Pancreas (tissue), 10 donors: Measurements from ENCODE around the gene TOR1AIP2. TPM values are rescaled to one million over a fixed set of nuclear protein-coding genes. Genes with fewer than 3 reads are reported as not detected.

Experiments
- ATAC-seq, 4 donors: fragments of 200-7000 bp; cut with Tn5 transposase; one replicate each; pipeline versions ENCODE4 v1.8.0 to v1.9.1; 2020; ENCODE audit warnings: mild to moderate bottlenecking in 4 of 4, moderate library complexity in 4 of 4
- DNase-seq, 6 donors: peaks; one replicate each; pipeline ENCODE4 v3.0.0-alpha.2; 2020
- FAIRE-seq: peaks from 2 replicates; lab custom pipeline; 2012; peaks lifted over from hg19 to GRCh38; lab: Jason Lieb, UNC
- H3K27ac ChIP-seq, 4 donors: fragments of 200-600 bp; sonication (generic); 1 replicate in 3 of 4; 2 replicates in 1 of 4; pipeline versions ENCODE4 v1.5.0 to v1.8.0; 2020
- H3K27me3 ChIP-seq, 4 donors: fragments of 200-600 bp; one replicate each; pipeline ENCODE4 v1.8.0; 2021
- H3K36me3 ChIP-seq, 3 donors: fragments of 200-600 bp; sonication (generic) in 1 of 3; one replicate each; pipeline versions ENCODE4 v1.5.0 to v1.8.0; 2020 to 2021
- H3K4me1 ChIP-seq, 3 donors: fragments of 200-600 bp; one replicate each; pipeline ENCODE4 v1.8.0; 2021
- H3K4me3 ChIP-seq, 4 donors: fragments of 200-600 bp; sonication (generic) in 2 of 4; one replicate each; pipeline versions ENCODE4 v1.5.0 to v1.8.0; 2020 to 2021
- H3K9me3 ChIP-seq, 4 donors: fragments of 200-600 bp; one replicate each; pipeline ENCODE4 v1.8.0; 2021
- WGBS, 2 donors: extraction: QIAGEN DNeasy Blood & Tissue Kit; methylation state at CpG; one replicate each; pipeline ENCODE4 v1.1.7; 2013; 5-methylcytosine and 5-hydroxymethylcytosine counted together
- intact Hi-C, 3 donors: fragments of 100-400 bp; cut with DNase I; formaldehyde crosslinking; loops; one replicate each; pipeline versions ENCODE4 v1.11.1 to v1.14.2; 2022
- polyA plus RNA-seq, 2 donors: library from polyadenylated mRNA; stranded (reverse); fragments of 200-250 nt; gene quantifications; one replicate each; pipeline ENCODE4 v1.2.3, GENCODE V29; 2013
- total RNA-seq, 6 donors: library from RNA; stranded (reverse); fragmentation: NEBNext Ultra II Directional in 4 of 6; extraction: Animal tissue kit (Norgen Biotek cat#: 25700) in 4 of 6; gene quantifications; one replicate each; pipeline versions ENCODE4 v1.2.1 to v1.2.4, GENCODE V29; 2021 to 2023
- TF ChIP-seq, protein P1 (sequence below), 4 donors: fragments of 200-600 bp; sonication (generic) in 3 of 4; IDR thresholded peaks; one replicate each; pipeline versions ENCODE4 v1.5.0 to v1.8.0; 2021; ENCODE audit warnings: antibody characterized with exemption in 4 of 4
- donor health status: healthy with polysubstance abuse.
- donor health status: DM: no; HTN: no; CAD: no; lungs with moderate emphysema.
- donor health status: DM: no; HTN: no; CAD: no.
- donor health status: control.
- donor health status: control.
- donor health status: Bipolar disorder and iron deficiency.
- donor health status: DM: yes; HTN: yes; CAD: no.
- donor health status: DM: no; HTN: no; CAD: no.
- donor health status: DM: no; HTN: no; CAD: no.
- donor health status: DM: yes; HTN: yes; CAD: no.

TOR1AIP2 gene
- total and polyA plus RNA-seq, 8 donors = 9.7 to 69.4 (median 33.6) TPM

GRCh38 chr1:179883745-179884138 is 6.1 kb upstream of the TOR1AIP2 start:
- FAIRE-seq (no peak), DNase-seq (no peak), ATAC-seq (no peak)
- H3K27ac ChIP-seq = peak overlapping the region in 2 of 4 donors; percentile 99 to 100
- intact Hi-C loops = no loop called here
- peak overlapping the region; percentile 61 to 85 (median 76) for H3K4me3 ChIP-seq
- WGBS, 2 donors = 12 to 24% methylated on average over 4 of the region's 4 CpGs
- H3K4me1 ChIP-seq = peaks cover 10 to 45% (median 30%) of the 10 kb centered on the region in 3 donors
- TF ChIP-seq, protein P1, sequence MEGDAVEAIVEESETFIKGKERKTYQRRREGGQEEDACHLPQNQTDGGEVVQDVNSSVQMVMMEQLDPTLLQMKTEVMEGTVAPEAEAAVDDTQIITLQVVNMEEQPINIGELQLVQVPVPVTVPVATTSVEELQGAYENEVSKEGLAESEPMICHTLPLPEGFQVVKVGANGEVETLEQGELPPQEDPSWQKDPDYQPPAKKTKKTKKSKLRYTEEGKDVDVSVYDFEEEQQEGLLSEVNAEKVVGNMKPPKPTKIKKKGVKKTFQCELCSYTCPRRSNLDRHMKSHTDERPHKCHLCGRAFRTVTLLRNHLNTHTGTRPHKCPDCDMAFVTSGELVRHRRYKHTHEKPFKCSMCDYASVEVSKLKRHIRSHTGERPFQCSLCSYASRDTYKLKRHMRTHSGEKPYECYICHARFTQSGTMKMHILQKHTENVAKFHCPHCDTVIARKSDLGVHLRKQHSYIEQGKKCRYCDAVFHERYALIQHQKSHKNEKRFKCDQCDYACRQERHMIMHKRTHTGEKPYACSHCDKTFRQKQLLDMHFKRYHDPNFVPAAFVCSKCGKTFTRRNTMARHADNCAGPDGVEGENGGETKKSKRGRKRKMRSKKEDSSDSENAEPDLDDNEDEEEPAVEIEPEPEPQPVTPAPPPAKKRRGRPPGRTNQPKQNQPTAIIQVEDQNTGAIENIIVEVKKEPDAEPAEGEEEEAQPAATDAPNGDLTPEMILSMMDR (IDR thresholded peaks at IDR 0.05) = no peak
- no peaks in the 10 kb centered on the region for H3K9me3 ChIP-seq
- H3K27me3 ChIP-seq = no peaks in the 10 kb centered on the region
- peaks cover 0 to 11% (median 0%) of the 10 kb centered on the region in 3 donors for H3K36me3 ChIP-seq

GRCh38 chr1:179883040-179883744 is 5.6 kb upstream of the TOR1AIP2 start:
- H3K27me3 ChIP-seq = no peaks in the 10 kb centered on the region
- TF ChIP-seq, protein P1 (IDR thresholded peaks at IDR 0.05) = no peak
- intact Hi-C loops = no loop called here
- peaks cover 0 to 11% (median 0%) of the 10 kb centered on the region in 3 donors for H3K36me3 ChIP-seq
- DNase-seq (no peak), FAIRE-seq (no peak), ATAC-seq (no peak)
- H3K27ac ChIP-seq = peak overlapping the region; percentile 99 to 100 (median 99)
- peak overlapping the region; percentile 61 to 85 (median 76) for H3K4me3 ChIP-seq
- peaks cover 10 to 51% (median 30%) of the 10 kb centered on the region in 3 donors for H3K4me1 ChIP-seq
- WGBS, 2 donors = 0% methylated on average over 24 to 26 of the region's 26 CpGs
- H3K9me3 ChIP-seq = no peaks in the 10 kb centered on the region

DNA sequence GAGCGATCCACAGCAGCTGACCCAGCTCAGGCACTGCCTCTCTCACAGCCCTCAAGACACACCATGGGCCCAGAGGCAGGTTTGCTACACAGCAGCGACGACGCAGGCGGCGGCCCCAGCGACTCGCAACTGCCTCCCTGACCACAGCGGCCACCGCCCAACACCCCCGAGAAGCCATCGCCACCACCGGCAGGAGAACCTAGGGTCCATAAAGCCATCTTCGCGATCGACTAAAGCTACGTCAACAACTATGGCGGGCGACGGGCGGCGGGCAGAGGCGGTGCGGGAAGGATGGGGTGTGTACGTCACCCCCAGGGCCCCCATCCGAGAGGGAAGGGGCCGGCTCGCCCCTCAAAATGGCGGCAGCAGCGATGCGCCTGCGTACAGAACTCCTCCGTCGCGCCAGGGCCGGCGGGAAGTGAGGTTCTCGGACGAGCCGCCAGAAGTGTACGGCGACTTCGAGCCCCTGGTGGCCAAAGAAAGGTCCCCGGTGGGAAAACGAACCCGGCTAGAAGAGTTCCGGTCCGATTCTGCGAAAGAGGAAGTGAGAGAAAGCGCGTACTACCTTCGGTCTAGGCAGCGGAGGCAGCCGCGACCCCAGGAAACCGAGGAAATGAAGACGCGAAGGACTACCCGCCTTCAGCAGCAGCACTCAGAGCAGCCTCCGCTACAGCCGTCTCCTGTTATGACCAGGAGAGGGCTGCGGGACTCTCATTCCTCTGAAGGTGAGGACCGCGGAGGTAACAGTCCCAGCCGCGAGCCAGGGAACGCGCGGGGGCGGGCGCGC is 4.8 kb upstream of the TOR1AIP2 start, which contains the start of gene TOR1AIP1:
Gene TOR1AIP1 (plus strand): TSS at position 33 of the 787 bp plus-strand sequence. CDS start 218 bp downstream, at position 251.
- no peaks in the 10 kb centered on the region for H3K27me3 ChIP-seq
- peaks cover 10 to 50% (median 30%) of the 10 kb centered on the region in 3 donors for H3K4me1 ChIP-seq
- H3K36me3 ChIP-seq = peaks cover 0 to 11% (median 0%) of the 10 kb centered on the region in 3 donors
- FAIRE-seq = no peak
- peak; percentile 97 to 98 (median 97) for DNase-seq
- H3K27ac ChIP-seq = peak within 1 kb of the TSS; percentile 99 to 100 (median 99)
- WGBS, 2 donors = 0% methylated on average over 72 of the region's 72 CpGs
- intact Hi-C loops = no loop called here
- peak within 1 kb of the TSS; percentile 61 to 85 (median 76) for H3K4me3 ChIP-seq
- H3K9me3 ChIP-seq = no peaks in the 10 kb centered on the region
- peak; percentile 87 to 95 (median 90) for ATAC-seq
- TF ChIP-seq, protein P1 (IDR thresholded peaks at IDR 0.05) = peak; percentile 31 to 53 (median 49)

DNA sequence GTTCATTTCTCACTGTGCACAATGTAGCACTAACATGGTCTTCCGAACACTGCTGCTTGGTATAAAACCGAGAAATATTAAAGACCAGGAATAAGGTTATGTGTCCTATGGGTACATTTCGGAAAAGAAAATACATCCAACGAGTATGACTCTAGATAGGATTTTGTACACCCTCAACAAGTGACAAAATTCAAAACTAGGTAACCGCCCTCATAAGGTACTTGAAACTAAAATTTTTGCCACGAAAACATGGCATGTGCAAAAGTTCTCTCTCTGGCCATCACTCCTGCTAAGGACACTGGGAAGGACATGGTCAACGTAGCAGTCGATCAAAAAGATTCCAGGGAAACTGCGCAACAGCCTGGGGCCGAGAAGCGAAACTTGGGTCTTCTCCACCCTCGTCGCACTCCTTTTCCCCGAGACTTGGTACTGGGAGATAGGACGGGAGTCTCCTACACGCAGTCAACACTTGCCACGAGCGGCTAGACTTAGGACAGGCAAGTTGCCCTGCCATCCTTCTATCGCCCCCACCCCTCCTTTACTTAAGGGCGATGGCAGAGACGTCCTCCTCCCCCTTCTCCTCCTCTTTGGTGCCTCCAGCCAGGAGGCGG is 4.1 kb upstream of the TOR1AIP2 start:
- no peak for FAIRE-seq
- peak overlapping the region; percentile 99 to 100 (median 99) for H3K27ac ChIP-seq
- H3K9me3 ChIP-seq = no peaks in the 10 kb centered on the region
- DNase-seq = peak in 2 of 6 donors; percentile 86
- TF ChIP-seq, protein P1 (IDR thresholded peaks at IDR 0.05) = no peak
- H3K36me3 ChIP-seq = peaks cover 0 to 11% (median 0%) of the 10 kb centered on the region in 3 donors
- intact Hi-C loops = no loop called here
- peak overlapping the region; percentile 61 to 85 (median 76) for H3K4me3 ChIP-seq
- H3K4me1 ChIP-seq = peaks cover 10 to 48% (median 30%) of the 10 kb centered on the region in 3 donors
- ATAC-seq = peak in 2 of 4 donors; percentile 23 to 33
- no peaks in the 10 kb centered on the region for H3K27me3 ChIP-seq
- WGBS, 2 donors = 0 to 1% methylated on average over 22 of the region's 22 CpGs
